Ovary (tissue), 3 donors: ENCODE measurements around the gene TLNRD1.

ENCODE experiments used
- EP300 ChIP-seq: sonication (generic); formaldehyde crosslinking; IDR thresholded peaks from one replicate; pipeline ENCODE4 v1.6.1; 2017; ENCODE audit warnings: antibody characterized with exemption
- POLR2A ChIP-seq: fragments of 450-650 bp; IDR thresholded peaks from one replicate; pipeline ENCODE4 v1.6.1; 2017; ENCODE audit warnings: antibody characterized with exemption, mild to moderate bottlenecking, moderate library complexity
- TF ChIP-seq, protein P1 (sequence below), 3 donors: fragments of 450-650 bp in 2 of 3; fragments of 200-600 bp in 1 of 3; IDR thresholded peaks; one replicate each; pipeline versions ENCODE4 v1.5.1 to v1.8.0; 2016 to 2022; ENCODE audit warnings: antibody characterized with exemption in 3 of 3, mild to moderate bottlenecking in 1 of 3
- donor health status: DM: no; HTN: no; CAD: no.

DNA sequence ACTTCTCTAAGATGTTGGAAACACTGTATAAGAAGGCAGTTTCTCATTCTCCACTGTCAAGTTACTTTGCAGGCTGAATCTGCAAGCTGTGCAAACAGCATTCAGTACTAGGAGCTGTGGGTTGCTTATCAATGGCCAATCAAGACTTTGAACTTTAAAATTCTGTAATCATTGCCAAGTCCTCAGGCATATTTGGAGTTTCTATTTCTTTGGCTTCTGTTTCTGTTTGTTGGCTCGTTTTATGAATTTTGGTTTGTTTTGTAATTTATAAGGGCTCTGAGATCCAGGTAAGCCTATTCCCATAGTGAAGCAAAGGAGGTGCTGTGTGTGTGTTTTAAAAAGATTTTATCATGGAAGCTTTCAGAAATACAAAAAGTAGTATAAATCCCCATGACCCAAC lies 32.1 kb downstream of the TLNRD1 start:
- TF ChIP-seq, protein P1, sequence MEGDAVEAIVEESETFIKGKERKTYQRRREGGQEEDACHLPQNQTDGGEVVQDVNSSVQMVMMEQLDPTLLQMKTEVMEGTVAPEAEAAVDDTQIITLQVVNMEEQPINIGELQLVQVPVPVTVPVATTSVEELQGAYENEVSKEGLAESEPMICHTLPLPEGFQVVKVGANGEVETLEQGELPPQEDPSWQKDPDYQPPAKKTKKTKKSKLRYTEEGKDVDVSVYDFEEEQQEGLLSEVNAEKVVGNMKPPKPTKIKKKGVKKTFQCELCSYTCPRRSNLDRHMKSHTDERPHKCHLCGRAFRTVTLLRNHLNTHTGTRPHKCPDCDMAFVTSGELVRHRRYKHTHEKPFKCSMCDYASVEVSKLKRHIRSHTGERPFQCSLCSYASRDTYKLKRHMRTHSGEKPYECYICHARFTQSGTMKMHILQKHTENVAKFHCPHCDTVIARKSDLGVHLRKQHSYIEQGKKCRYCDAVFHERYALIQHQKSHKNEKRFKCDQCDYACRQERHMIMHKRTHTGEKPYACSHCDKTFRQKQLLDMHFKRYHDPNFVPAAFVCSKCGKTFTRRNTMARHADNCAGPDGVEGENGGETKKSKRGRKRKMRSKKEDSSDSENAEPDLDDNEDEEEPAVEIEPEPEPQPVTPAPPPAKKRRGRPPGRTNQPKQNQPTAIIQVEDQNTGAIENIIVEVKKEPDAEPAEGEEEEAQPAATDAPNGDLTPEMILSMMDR (IDR thresholded peaks at IDR 0.05): no peak
- TF ChIP-seq EP300 (no peak), POLR2A (no peak)
